ENCODE data around the gene ZNF789. TPM values are rescaled to one million over a fixed set of nuclear protein-coding genes. Genes with fewer than 3 reads are reported as not detected.

Gene ZNF789
- total and polyA plus RNA-seq, 2 experiments from 2014 or later = 9.0 to 13.8 TPM

GRCh38 chr7:99440195-99440594, 32.5 kb upstream of the ZNF789 start (continued):
- TF ChIP-seq REST (IDR thresholded peaks at IDR 0.05; ENCODE audit: unreplicated experiment) (no peak), CREB1 (CRISPR knock-in tag; IDR thresholded peaks at IDR 0.05; ENCODE audit: low read depth) (no peak), ZNF331 (CRISPR knock-in tag; IDR thresholded peaks at IDR 0.05; ENCODE audit: low read depth) (no peak), ZNF114 (CRISPR knock-in tag; IDR thresholded peaks at IDR 0.05) (no peak), EZH2phosphoT487 (IDR thresholded peaks at IDR 0.05; ENCODE audit: unreplicated experiment) (no peak), STAT1 (IDR thresholded peaks at IDR 0.05; ENCODE audit: unreplicated experiment) (no peak)

- H3K9me3 Mint-ChIP-seq = no peaks in the 10 kb centered on the region
- H3K4me1 ChIP-seq (ENCODE audit: insufficient read depth) = peaks cover 9% of the 10 kb centered on the region; the same call in 1 of the 2 replicates
- H3K27me3 ChIP-seq (ENCODE audit: insufficient read depth) = no peaks in the 10 kb centered on the region
- peaks cover 55% of the 10 kb centered on the region for H3K36me3 ChIP-seq (ENCODE audit: insufficient read depth)
- peaks cover 34% of the 10 kb centered on the region for H4K20me1 ChIP-seq (replicated peaks; ENCODE audit: insufficient read depth)
- no peak overlapping the region for H3K4me3 Mint-ChIP-seq
- TF ChIP-seq ZNF462 (CRISPR knock-in tag; IDR thresholded peaks at IDR 0.05) (no peak), ZNF114 (CRISPR knock-in tag; IDR thresholded peaks at IDR 0.05) (no peak), REST (IDR thresholded peaks at IDR 0.05; ENCODE audit: unreplicated experiment) (no peak), ZNF331 (CRISPR knock-in tag; IDR thresholded peaks at IDR 0.05; ENCODE audit: low read depth) (no peak), STAT1 (IDR thresholded peaks at IDR 0.05; ENCODE audit: unreplicated experiment) (no peak), NANOG (IDR thresholded peaks at IDR 0.05; ENCODE audit: borderline replicate concordance) (no peak)
- peaks cover 24% of the 10 kb centered on the region for H3K79me2 ChIP-seq (replicated peaks; ENCODE audit: insufficient read depth)
- peaks cover 93% of the 10 kb centered on the region for H3K36me3 Mint-ChIP-seq (ENCODE audit: low read depth)
- H3K4me1 Mint-ChIP-seq = peaks cover 9% of the 10 kb centered on the region
- ATAC-seq (no peak), DNase-seq (ENCODE audit: low spot score) (no peak)
- no peaks in the 10 kb centered on the region for H3K9me2 ChIP-seq (ENCODE audit: insufficient read depth)
- peaks cover 15% of the 10 kb centered on the region; the same call in 1 of the 2 replicates for H3F3A ChIP-seq (replicated peaks; ENCODE audit: low read depth)
- peaks cover 13% of the 10 kb centered on the region for H3K27me3 Mint-ChIP-seq (ENCODE audit: insufficient read depth, low read depth, poor library complexity)
- H3K4me2 ChIP-seq = no peak overlapping the region
- H3K27ac Mint-ChIP-seq = no peak overlapping the region
- no peak overlapping the region for H3K4me3 ChIP-seq
- no peak overlapping the region for H2AFZ ChIP-seq
- no peak overlapping the region for H3K27ac ChIP-seq (ENCODE audit: low read depth)
Measured at GRCh38 chr7:99446096-99446495, 26.6 kb upstream of the ZNF789 start.

Data from GM23338 (cell line).